ENCODE measurements around the gene NENF. TPM values are rescaled to one million over a fixed set of nuclear protein-coding genes. Genes with fewer than 3 reads are reported as not detected.

Gene NENF
- total RNA-seq, 2 donors from 2014 or later = 95.2 to 100 TPM

GRCh38 chr1:212455401-212455800, 22.7 kb downstream of the NENF start:
- intact Hi-C loops (cut with DNase I) = loop anchor here (5.0 kb wide), 2 partner anchors 378 to 383 kb away; no protein-coding TSS in a partner anchor
- DNase-seq (ENCODE audit: low spot score) = no peak

GRCh38 chr1:212455803-212456528, 23.2 kb downstream of the NENF start:
- peak; percentile 96 for DNase-seq (ENCODE audit: low spot score)
- intact Hi-C loops (cut with DNase I) = loop anchor here (5.0 kb wide), 2 partner anchors 379 to 384 kb away; no protein-coding TSS in a partner anchor

GRCh38 chr1:212457740-212458338, 25.1 kb downstream of the NENF start:
- no peak for DNase-seq (ENCODE audit: low spot score)
- intact Hi-C loops (cut with DNase I) = loop anchor here (5.0 kb wide), 2 partner anchors 381 to 386 kb away; no protein-coding TSS in a partner anchor

- DNase-seq (ENCODE audit: low spot score) = no peak
Observed at GRCh38 chr1:212458817-212459216, 26.1 kb downstream of the NENF start.

GRCh38 chr1:212459656-212460055, 26.9 kb downstream of the NENF start:
- DNase-seq (ENCODE audit: low spot score) = no peak
- intact Hi-C loops (cut with DNase I) = loop anchor here (5.0 kb wide), 2 partner anchors 382 to 387 kb away; no protein-coding TSS in a partner anchor

More at GRCh38 chr1:212458817-212459216, 26.1 kb downstream of the NENF start:
- intact Hi-C loops (cut with DNase I) = loop anchor here (5.0 kb wide), 2 partner anchors 382 to 387 kb away; no protein-coding TSS in a partner anchor

- no peak for DNase-seq (ENCODE audit: low spot score)
- intact Hi-C loops (cut with DNase I) = no loop called here
Observed at GRCh38 chr1:212460376-212460775, 27.7 kb downstream of the NENF start.

- DNase-seq (ENCODE audit: low spot score) = no peak
- intact Hi-C loops (cut with DNase I) = no loop called here
Observed at GRCh38 chr1:212461916-212462660, 29.4 kb downstream of the NENF start.

- no peak for DNase-seq (ENCODE audit: low spot score)
- intact Hi-C loops (cut with DNase I) = no loop called here
Observed at GRCh38 chr1:212463565-212464285, 31.0 kb downstream of the NENF start.

- no peak for DNase-seq (ENCODE audit: low spot score)
- intact Hi-C loops (cut with DNase I) = no loop called here
Observed at GRCh38 chr1:212465311-212465710, 32.6 kb downstream of the NENF start.

- no peak for DNase-seq (ENCODE audit: low spot score)
- intact Hi-C loops (cut with DNase I) = no loop called here
Observed at GRCh38 chr1:212466437-212466836, 33.7 kb downstream of the NENF start.

GRCh38 chr1:212466898-212467650, 34.4 kb downstream of the NENF start:
- intact Hi-C loops (cut with DNase I) = no loop called here
- DNase-seq (ENCODE audit: low spot score) = no peak

GRCh38 chr1:212467843-212468482, 35.2 kb downstream of the NENF start:
- intact Hi-C loops (cut with DNase I) = no loop called here
- no peak for DNase-seq (ENCODE audit: low spot score)

GRCh38 chr1:212470059-212470458, 37.3 kb downstream of the NENF start:
- intact Hi-C loops (cut with DNase I) = loop anchor here in 1 of 2 donors (10.0 kb wide), 1 partner anchor 315 kb away; no protein-coding TSS in a partner anchor
- DNase-seq (ENCODE audit: low spot score) = peak; percentile 96

- intact Hi-C loops (cut with DNase I) = loop anchor here in 1 of 2 donors (10.0 kb wide), 1 partner anchor 314 kb away; no protein-coding TSS in a partner anchor
- no peak for DNase-seq (ENCODE audit: low spot score)
Observed at GRCh38 chr1:212471286-212471685, 38.6 kb downstream of the NENF start.

GRCh38 chr1:212471891-212472675, 39.4 kb downstream of the NENF start:
- intact Hi-C loops (cut with DNase I) = loop anchor here in 1 of 2 donors (10.0 kb wide), 1 partner anchor 313 kb away; no protein-coding TSS in a partner anchor
- DNase-seq (ENCODE audit: low spot score) = no peak

GRCh38 chr1:212473729-212474128, 41.0 kb downstream of the NENF start:
- intact Hi-C loops (cut with DNase I) = loop anchor here in 1 of 2 donors (10.0 kb wide), 1 partner anchor 311 kb away; no protein-coding TSS in a partner anchor
- no peak for DNase-seq (ENCODE audit: low spot score)

- no peak for DNase-seq (ENCODE audit: low spot score)
- intact Hi-C loops (cut with DNase I) = loop anchor here in 1 of 2 donors (5.0 to 10.0 kb wide), 2 partner anchors 137 to 310 kb away; no protein-coding TSS in a partner anchor
Observed at GRCh38 chr1:212475151-212475550, 42.4 kb downstream of the NENF start.
